ENCODE data around the gene GRHL1. TPM values are rescaled to one million over a fixed set of nuclear protein-coding genes. Genes with fewer than 3 reads are reported as not detected.

Gene GRHL1
- total and polyA plus RNA-seq, 2 donors (not counting 1 experiment from before 2014, with no cell fraction given) = 0.25 to 0.76 TPM

DNA sequence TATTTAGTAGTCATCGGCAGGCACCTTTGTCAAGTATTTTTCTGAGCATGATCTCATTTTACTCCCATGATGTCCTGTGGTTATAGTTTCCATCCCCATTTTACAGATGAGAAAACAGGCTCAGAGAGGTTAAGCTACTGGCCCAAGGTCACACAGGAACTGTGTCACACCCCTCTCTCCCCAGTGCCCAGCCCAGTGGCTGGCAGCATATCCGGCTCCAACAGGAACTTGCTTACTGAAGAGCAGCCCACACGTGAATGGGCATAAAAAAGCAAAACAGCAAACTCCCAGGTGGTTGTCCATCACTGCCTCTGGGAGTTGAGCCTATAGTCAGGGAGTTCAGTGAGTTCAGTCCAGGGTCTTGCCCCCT lies 83.5 kb downstream of the GRHL1 start:
- Mint-ChIP-seq H3K4me3 (no peak overlapping the region), H3K27ac (peak overlapping the region; percentile 37), H3K9me3 (ENCODE audit: insufficient read depth) (no peaks in the 10 kb centered on the region), H3K4me1 (peaks cover 38% of the 10 kb centered on the region), H3K27me3 (no peaks in the 10 kb centered on the region)
- Histone ChIP-seq H3K4me2 (replicated peaks; ENCODE audit: low read depth, low read length, poor library complexity, severe bottlenecking) (no peak overlapping the region), H3K36me3 (replicated peaks in 1 of 2; ENCODE audit: control extremely low read depth in 1 of 2, control insufficient read depth in 1 of 2, extremely low read depth in 1 of 2, insufficient read depth in 2 of 2, low read length in 1 of 2) (no peaks in the 10 kb centered on the region), H2AFZ (ENCODE audit: insufficient read depth, low read depth, low read length, poor library complexity, severe bottlenecking) (no peak overlapping the region), H3K27me3 (replicated peaks in 1 of 4; ENCODE audit: control extremely low read depth in 1 of 4, control insufficient read depth in 3 of 4, insufficient read depth in 4 of 4, low read length in 3 of 4) (no peaks in the 10 kb centered on the region), H3K4me1 (ENCODE audit: control insufficient read depth in 2 of 2, insufficient read depth in 2 of 2, low read length in 2 of 2) (peaks cover 38 to 57% of the 10 kb centered on the region in 2 donors), H3K79me2 (ENCODE audit: control insufficient read depth, insufficient read depth, low read length) (peaks cover 6% of the 10 kb centered on the region), H3K9ac (ENCODE audit: low read length) (no peak overlapping the region), H3K9me3 (ENCODE audit: control extremely low read depth in 1 of 3, control insufficient read depth in 2 of 3, insufficient read depth in 1 of 3, low read length in 2 of 3) (no peaks in the 10 kb centered on the region), H3K27ac (ENCODE audit: low read length in 2 of 2) (no peak overlapping the region), H3K4me3 (ENCODE audit: control extremely low read depth in 1 of 5, extremely low read depth in 1 of 5, insufficient read depth in 1 of 5, low read depth in 2 of 5, low read length in 4 of 5) (no peak overlapping the region), H4K20me1 (ENCODE audit: control insufficient read depth, insufficient read depth, low read length, poor library complexity, severe bottlenecking) (no peaks in the 10 kb centered on the region)
- TF ChIP-seq, protein P1, sequence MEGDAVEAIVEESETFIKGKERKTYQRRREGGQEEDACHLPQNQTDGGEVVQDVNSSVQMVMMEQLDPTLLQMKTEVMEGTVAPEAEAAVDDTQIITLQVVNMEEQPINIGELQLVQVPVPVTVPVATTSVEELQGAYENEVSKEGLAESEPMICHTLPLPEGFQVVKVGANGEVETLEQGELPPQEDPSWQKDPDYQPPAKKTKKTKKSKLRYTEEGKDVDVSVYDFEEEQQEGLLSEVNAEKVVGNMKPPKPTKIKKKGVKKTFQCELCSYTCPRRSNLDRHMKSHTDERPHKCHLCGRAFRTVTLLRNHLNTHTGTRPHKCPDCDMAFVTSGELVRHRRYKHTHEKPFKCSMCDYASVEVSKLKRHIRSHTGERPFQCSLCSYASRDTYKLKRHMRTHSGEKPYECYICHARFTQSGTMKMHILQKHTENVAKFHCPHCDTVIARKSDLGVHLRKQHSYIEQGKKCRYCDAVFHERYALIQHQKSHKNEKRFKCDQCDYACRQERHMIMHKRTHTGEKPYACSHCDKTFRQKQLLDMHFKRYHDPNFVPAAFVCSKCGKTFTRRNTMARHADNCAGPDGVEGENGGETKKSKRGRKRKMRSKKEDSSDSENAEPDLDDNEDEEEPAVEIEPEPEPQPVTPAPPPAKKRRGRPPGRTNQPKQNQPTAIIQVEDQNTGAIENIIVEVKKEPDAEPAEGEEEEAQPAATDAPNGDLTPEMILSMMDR (IDR thresholded peaks at IDR 0.05) = no peak
- no peak for TF ChIP-seq EZH2 (IDR thresholded peaks at IDR 0.05; ENCODE audit: borderline replicate concordance, insufficient read depth, low read depth, low read length, poor library complexity, severe bottlenecking)
- ATAC-seq (ENCODE audit: low read depth) (no peak), DNase-seq (no peak)
- 8% methylated on average over 2 of the region's 3 CpGs for WGBS (ENCODE audit: insufficient coverage)
- ChIA-PET POLR2A (no interaction called here), CTCF (interaction anchor here (1.4 to 5.3 kb wide), 3 partner anchors 13 to 417 kb away, joined by 3 to 49 read pairs (median 7); no protein-coding TSS in a partner anchor)
- intact Hi-C loops (cut with micrococcal nuclease) = no loop called here

DNA sequence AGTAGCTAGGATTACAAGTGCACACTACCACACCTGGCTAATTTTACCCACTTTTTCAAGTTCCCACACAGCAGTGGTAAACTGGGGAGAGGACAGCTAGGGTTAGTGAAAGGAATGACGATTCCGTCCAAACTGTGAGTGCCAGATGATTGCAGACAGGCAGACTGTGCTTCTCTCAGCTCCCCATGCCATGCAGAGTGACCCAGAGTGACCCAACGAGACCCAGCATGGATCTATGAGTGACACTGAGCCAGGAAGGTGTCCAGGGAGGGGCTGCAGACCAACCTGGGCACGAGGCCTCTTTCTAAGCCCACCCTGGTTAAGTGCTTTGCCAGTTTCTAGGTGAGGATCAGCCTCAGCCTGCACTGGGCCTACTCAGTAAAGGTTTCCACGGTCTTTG lies 84.1 kb downstream of the GRHL1 start:
- Histone ChIP-seq H4K20me1 (ENCODE audit: control insufficient read depth, insufficient read depth, low read length, poor library complexity, severe bottlenecking) (no peaks in the 10 kb centered on the region), H3K4me2 (replicated peaks; ENCODE audit: low read depth, low read length, poor library complexity, severe bottlenecking) (peak overlapping the region; percentile 17), H2AFZ (ENCODE audit: insufficient read depth, low read depth, low read length, poor library complexity, severe bottlenecking) (no peak overlapping the region), H3K36me3 (replicated peaks in 1 of 2; ENCODE audit: control extremely low read depth in 1 of 2, control insufficient read depth in 1 of 2, extremely low read depth in 1 of 2, insufficient read depth in 2 of 2, low read length in 1 of 2) (no peaks in the 10 kb centered on the region), H3K27ac (ENCODE audit: low read length in 2 of 2) (no peak overlapping the region), H3K27me3 (replicated peaks in 1 of 4; ENCODE audit: control extremely low read depth in 1 of 4, control insufficient read depth in 3 of 4, insufficient read depth in 4 of 4, low read length in 3 of 4) (no peaks in the 10 kb centered on the region), H3K4me3 (ENCODE audit: control extremely low read depth in 1 of 5, extremely low read depth in 1 of 5, insufficient read depth in 1 of 5, low read depth in 2 of 5, low read length in 4 of 5) (no peak overlapping the region), H3K4me1 (ENCODE audit: control insufficient read depth in 2 of 2, insufficient read depth in 2 of 2, low read length in 2 of 2) (peaks cover 32 to 52% of the 10 kb centered on the region in 2 donors), H3K79me2 (ENCODE audit: control insufficient read depth, insufficient read depth, low read length) (no peaks in the 10 kb centered on the region), H3K9ac (ENCODE audit: low read length) (no peak overlapping the region), H3K9me3 (ENCODE audit: control extremely low read depth in 1 of 3, control insufficient read depth in 2 of 3, insufficient read depth in 1 of 3, low read length in 2 of 3) (no peaks in the 10 kb centered on the region)
- POLR2A ChIA-PET = no interaction called here
- no peak for TF ChIP-seq EZH2 (IDR thresholded peaks at IDR 0.05; ENCODE audit: borderline replicate concordance, insufficient read depth, low read depth, low read length, poor library complexity, severe bottlenecking)
- TF ChIP-seq, protein P1 (IDR thresholded peaks at IDR 0.05) = no peak
- Mint-ChIP-seq H3K4me1 (peaks cover 32% of the 10 kb centered on the region), H3K27ac (no peak overlapping the region), H3K4me3 (no peak overlapping the region), H3K9me3 (ENCODE audit: insufficient read depth) (no peaks in the 10 kb centered on the region), H3K27me3 (no peaks in the 10 kb centered on the region)
- ATAC-seq (ENCODE audit: low read depth) = no peak
- no peak for DNase-seq
- WGBS (ENCODE audit: insufficient coverage) = 80% methylated on average over 5 of the region's 5 CpGs
- intact Hi-C loops (cut with micrococcal nuclease) = no loop called here
- CTCF ChIA-PET = interaction anchor here (1.0 to 5.3 kb wide), 3 partner anchors 9 to 51 kb away, joined by 3 to 49 read pairs (median 7); no protein-coding TSS in a partner anchor
